Measurements from ENCODE around the gene KCNH3.
"Not testable (repeated sequence)": the region's sequence is repeated elsewhere in the genome, so short reads cannot be mapped to it uniquely, and the experiment has no call there.

Gene KCNH3, protein sequence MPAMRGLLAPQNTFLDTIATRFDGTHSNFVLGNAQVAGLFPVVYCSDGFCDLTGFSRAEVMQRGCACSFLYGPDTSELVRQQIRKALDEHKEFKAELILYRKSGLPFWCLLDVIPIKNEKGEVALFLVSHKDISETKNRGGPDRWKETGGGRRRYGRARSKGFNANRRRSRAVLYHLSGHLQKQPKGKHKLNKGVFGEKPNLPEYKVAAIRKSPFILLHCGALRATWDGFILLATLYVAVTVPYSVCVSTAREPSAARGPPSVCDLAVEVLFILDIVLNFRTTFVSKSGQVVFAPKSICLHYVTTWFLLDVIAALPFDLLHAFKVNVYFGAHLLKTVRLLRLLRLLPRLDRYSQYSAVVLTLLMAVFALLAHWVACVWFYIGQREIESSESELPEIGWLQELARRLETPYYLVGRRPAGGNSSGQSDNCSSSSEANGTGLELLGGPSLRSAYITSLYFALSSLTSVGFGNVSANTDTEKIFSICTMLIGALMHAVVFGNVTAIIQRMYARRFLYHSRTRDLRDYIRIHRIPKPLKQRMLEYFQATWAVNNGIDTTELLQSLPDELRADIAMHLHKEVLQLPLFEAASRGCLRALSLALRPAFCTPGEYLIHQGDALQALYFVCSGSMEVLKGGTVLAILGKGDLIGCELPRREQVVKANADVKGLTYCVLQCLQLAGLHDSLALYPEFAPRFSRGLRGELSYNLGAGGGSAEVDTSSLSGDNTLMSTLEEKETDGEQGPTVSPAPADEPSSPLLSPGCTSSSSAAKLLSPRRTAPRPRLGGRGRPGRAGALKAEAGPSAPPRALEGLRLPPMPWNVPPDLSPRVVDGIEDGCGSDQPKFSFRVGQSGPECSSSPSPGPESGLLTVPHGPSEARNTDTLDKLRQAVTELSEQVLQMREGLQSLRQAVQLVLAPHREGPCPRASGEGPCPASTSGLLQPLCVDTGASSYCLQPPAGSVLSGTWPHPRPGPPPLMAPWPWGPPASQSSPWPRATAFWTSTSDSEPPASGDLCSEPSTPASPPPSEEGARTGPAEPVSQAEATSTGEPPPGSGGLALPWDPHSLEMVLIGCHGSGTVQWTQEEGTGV

GRCh38 chr12:49538510-49539403 is at the start of gene KCNH3:
KCNH3 (plus strand) TSS chr12:49539030; CDS start chr12:49539417, 387 bp downstream.
- DNase-seq (ENCODE audit: low read depth): peak; percentile 83

- DNase-seq (ENCODE audit: low read depth): no peak
These were observed 49.7 kb upstream of the KCNH3 start for GRCh38 chr12:49489154-49489553.

GRCh38 chr12:49489720-49490119 is 49.1 kb upstream of the KCNH3 start:
- no peak for DNase-seq (ENCODE audit: low read depth)

- no peak for DNase-seq (ENCODE audit: low read depth)
These were observed 47.0 kb upstream of the KCNH3 start for GRCh38 chr12:49491823-49492222.

DNA sequence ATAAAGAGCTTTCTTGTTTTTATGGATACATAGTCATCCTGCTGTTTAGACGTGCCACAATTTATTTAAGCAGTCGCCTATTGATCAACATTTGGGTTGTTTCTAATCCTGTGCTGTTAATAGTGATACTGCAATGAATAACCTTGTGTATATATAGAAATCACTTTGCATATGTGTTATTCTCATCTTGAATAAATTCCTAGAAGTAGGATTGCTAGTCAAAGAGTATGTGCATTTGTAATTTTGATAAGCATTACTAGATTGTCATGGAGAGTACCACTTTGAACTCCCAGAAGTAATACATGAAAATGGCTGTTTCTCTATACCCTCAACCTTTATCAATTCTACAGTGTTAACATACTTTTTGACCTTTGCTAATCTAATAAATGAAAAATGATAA is 44.9 kb upstream of the KCNH3 start:
- DNase-seq (ENCODE audit: low read depth): no peak

- DNase-seq (ENCODE audit: low read depth): no peak
These were observed 42.1 kb upstream of the KCNH3 start for GRCh38 chr12:49496417-49497360.

- DNase-seq (ENCODE audit: low read depth): no peak
These were observed 36.9 kb upstream of the KCNH3 start for GRCh38 chr12:49501895-49502294.

GRCh38 chr12:49502590-49502989 is 36.2 kb upstream of the KCNH3 start:
- DNase-seq (ENCODE audit: low read depth): no peak

DNA sequence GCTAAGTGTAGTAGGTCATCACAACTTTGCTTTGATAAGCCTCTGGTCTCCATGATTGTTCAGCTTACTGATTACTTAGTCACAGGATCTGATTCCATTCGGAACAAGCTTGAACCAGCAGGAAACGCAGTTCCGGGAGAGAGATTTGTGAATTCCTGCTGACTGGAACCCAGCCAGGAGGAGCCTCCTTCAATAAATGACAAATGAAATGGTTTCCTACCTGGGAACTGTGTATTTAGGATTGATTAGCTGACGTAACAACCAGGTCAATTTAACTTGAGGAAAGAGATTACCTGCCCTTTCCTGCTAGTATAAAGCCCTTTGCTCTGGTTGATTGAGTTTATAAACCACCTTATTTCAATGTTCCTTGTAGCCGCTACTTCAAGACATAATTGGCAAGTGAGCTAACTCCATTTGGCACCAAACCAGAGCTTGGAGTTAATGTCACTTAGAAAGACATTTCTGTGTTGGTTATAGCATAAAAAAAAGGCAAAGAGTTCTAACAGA is 35.1 kb upstream of the KCNH3 start:
- no peak for DNase-seq (ENCODE audit: low read depth)

DNA sequence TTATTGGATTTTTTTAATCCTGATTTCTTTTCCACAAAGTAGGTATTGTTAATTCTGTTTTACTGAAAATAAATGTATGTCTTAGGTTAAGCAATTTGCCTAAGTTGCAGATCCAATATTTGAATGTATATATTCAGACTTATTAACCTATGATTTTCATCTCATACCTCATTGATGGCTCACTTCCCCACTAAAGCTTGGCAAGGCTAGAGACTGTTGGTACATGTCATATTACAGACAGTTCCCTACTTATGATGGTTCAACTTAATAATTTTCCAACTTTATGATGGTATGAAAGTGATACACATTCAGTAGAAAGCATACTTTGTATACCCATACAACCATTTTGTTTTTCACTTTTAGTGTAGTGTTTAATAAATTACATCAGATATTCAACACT is 33.2 kb upstream of the KCNH3 start:
- DNase-seq (ENCODE audit: low read depth): no peak

GRCh38 chr12:49507139-49507538 is 31.7 kb upstream of the KCNH3 start:
- DNase-seq (ENCODE audit: low read depth): no peak

GRCh38 chr12:49509681-49510080 is 29.1 kb upstream of the KCNH3 start:
- not testable (repeated sequence) for DNase-seq (ENCODE audit: low read depth)

DNA sequence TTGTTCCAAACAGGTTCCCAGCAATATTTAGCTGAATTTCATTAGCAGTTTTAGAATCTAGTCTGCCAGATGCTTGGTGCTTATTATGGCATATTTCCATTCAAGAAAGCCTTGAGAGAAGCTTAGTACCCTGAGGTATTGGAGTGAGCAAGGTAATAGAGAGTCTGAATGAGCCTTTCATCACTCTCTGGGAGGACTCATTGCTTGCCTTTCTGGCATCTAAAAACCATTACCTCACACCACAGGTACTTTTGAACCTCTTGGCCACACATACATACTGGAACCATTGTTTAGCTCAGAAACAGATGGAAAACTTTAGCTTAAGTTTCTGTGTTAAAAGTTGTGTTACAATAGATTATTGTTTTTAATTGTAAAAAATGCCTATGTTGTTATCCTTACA is 27.4 kb upstream of the KCNH3 start:
- DNase-seq (ENCODE audit: low read depth): no peak

DNA sequence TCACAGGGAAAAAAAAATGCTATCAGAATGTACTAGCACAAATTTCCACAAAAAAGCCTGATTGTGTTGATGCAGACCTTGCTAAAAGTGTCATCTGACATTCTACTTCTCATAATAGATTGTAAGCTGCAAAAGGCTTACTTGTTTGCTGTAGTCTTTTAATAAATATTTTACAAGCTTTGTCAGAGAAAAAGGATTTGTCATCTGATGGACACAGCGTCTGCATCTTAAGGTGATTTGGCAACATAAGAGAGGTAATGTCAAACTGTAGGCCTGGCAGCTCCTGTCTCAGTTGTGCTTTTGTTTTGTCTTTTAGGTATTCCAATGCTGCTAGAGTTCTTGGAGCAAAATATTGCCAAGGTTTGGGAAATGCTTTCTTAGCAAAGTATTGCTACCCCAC is 26.3 kb upstream of the KCNH3 start:
- DNase-seq (ENCODE audit: low read depth): no peak

DNA sequence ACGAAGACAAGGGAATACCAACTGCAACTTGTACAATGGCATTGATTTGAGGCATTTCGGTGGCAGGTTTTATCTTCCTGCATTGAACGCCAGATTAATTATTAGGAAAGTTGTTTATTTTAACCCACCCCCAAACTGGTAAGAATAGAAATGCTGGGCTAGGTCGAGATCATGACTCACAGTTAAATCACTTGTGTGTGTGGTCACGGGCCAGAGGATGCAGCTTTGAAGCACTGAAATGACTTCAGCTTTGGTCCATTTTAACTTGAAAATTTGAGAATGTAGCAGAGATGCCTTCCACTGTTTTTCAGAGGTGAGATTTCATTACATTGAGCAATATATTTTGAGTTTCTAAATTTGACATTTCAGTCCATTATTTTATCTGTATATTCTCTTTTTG is 23.6 kb upstream of the KCNH3 start:
- no peak for DNase-seq (ENCODE audit: low read depth)

DNA sequence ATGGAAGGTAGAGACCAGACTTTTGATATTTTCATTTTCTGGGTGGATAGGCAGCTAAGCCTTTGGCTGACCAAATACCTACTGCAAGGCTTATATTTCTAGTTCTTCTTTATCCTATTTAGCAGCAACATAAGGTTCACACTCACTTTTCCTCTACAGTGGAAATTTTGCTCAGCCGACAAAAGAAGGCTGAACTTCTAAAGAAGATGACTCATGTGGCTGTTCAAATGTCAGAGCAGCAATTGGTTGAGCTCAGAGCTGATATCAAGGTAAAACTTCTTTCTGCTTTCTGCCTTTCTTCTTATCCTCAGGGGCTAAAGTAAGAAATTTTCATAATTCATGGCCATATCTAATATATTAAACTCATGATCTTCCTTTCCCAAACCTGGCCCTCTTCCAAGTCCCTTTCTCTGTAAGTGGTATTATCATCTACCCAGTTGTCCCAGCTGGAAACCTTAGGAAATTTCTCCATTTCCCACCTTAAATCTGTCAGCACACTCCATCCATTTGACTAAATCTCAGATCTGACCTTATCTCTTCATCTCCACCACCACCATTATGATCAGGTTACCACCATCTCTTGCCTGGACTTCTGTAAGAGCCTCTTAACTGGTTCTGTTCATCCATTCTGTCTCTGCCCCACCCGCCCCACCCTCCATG is 19.8 kb upstream of the KCNH3 start:
- DNase-seq (ENCODE audit: low read depth): no peak

GRCh38 chr12:49519574-49519936 is 19.3 kb upstream of the KCNH3 start:
- no peak for DNase-seq (ENCODE audit: low read depth)

GRCh38 chr12:49521389-49521788 is 17.4 kb upstream of the KCNH3 start:
- DNase-seq (ENCODE audit: low read depth): no peak

DNA sequence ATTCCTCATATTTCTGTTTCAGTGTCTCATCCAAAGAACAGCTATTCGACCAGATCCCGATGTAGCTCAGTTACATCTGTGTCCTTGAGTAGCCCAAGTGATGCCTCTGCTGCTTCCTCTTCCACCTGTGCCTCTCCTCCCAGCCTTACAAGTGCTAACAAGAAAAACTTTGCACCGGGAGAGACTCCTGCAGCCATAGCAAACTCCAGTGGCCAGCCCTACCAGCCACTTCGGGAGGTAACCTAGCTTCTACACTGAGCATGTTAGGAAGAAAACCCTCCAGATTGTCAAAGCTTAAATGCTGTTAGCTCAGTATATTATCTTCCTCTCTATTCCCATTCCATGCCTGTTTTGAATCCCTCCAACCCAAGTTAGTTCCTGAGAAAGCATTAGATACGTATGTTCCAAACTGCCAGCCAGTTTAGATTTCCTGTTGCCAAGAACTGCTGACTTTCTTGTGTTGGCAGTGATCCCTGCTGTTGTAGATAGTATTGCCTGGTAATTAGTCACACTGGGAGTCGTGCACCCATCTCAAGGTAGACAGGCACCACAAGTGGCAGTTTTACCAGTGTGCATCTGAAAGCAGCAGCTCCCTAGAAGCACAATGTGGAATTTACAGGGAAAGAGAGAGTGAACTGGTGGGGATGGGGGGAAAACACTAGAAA is 14.0 kb upstream of the KCNH3 start:
- DNase-seq (ENCODE audit: low read depth): no peak

All from activated T-cell treated with anti-CD3 and anti-CD28 coated beads for 1 hour (primary cell).